Trophoblast cell (in vitro differentiated cells and primary cell): ENCODE results near the gene NDUFA5.
"Not testable (repeated sequence)": the region's sequence is repeated elsewhere in the genome, so short reads cannot be mapped to it uniquely, and the experiment has no call there.

ENCODE experiments used
- DNase-seq, 2 donors: peaks; one replicate each; pipeline ENCODE4 v3.0.0-alpha.2; 2016
- H2AFZ ChIP-seq: 2 replicates; pipeline ENCODE4 v1.6.1; 2013; ENCODE audit warnings: low read length, moderate library complexity, mild to moderate bottlenecking; ENCODE audit not compliant: insufficient read depth, poor library complexity
- H2AK5ac ChIP-seq: 2 replicates; pipeline ENCODE4 v1.6.1; 2013; ENCODE audit warnings: mild to moderate bottlenecking, low read length
- H2BK120ac ChIP-seq: 2 replicates; pipeline ENCODE4 v1.6.1; 2013; ENCODE audit warnings: low read length, mild to moderate bottlenecking, moderate library complexity; ENCODE audit not compliant: insufficient read depth, poor library complexity
- H2BK12ac ChIP-seq: 2 replicates; pipeline ENCODE4 v1.6.1; 2013; ENCODE audit warnings: mild to moderate bottlenecking, low read length, moderate library complexity
- H2BK5ac ChIP-seq: 2 replicates; pipeline ENCODE4 v1.6.1; 2013; ENCODE audit warnings: low read length, low read depth, moderate library complexity, mild to moderate bottlenecking; ENCODE audit not compliant: poor library complexity
- H3K14ac ChIP-seq: 2 replicates; pipeline ENCODE4 v1.6.1; 2013; ENCODE audit warnings: mild to moderate bottlenecking, low read length
- H3K18ac ChIP-seq: 2 replicates; pipeline ENCODE4 v1.6.1; 2013; ENCODE audit warnings: mild to moderate bottlenecking, low read length
- H3K23ac ChIP-seq: 2 replicates; pipeline ENCODE4 v1.6.1; 2013; ENCODE audit warnings: low read length
- H3K27ac ChIP-seq: 2 replicates; pipeline ENCODE4 v1.5.1; 2013; ENCODE audit warnings: low read depth, mild to moderate bottlenecking, inconsistent platforms, low read length, moderate library complexity
- H3K27me3 ChIP-seq: 2 replicates; pipeline ENCODE4 v1.6.1; 2013; ENCODE audit warnings: inconsistent platforms, mild to moderate bottlenecking, low read length, moderate library complexity; ENCODE audit not compliant: insufficient read depth
- H3K36me3 ChIP-seq, 2 experiments: 1 replicate in 1 of 2; 2 replicates in 1 of 2; pipeline ENCODE4 v1.6.1; 2013; ENCODE audit warnings: low read length in 2 of 2, mild to moderate bottlenecking in 2 of 2, moderate library complexity in 1 of 2; ENCODE audit not compliant: insufficient read depth in 2 of 2, control insufficient read depth in 1 of 2
- H3K4ac ChIP-seq: 2 replicates; pipeline ENCODE4 v1.6.1; 2013; ENCODE audit warnings: low read depth, mild to moderate bottlenecking, low read length, moderate library complexity
- H3K4me1 ChIP-seq, 2 experiments: 1 replicate in 1 of 2; 2 replicates in 1 of 2; pipeline ENCODE4 v1.6.1; 2013; ENCODE audit warnings: low read length in 2 of 2, mild to moderate bottlenecking in 2 of 2, moderate library complexity in 1 of 2; ENCODE audit not compliant: insufficient read depth in 2 of 2, control insufficient read depth in 1 of 2
- H3K4me2 ChIP-seq: 2 replicates; pipeline ENCODE4 v1.6.1; 2013; ENCODE audit warnings: inconsistent platforms, mild to moderate bottlenecking, low read length, moderate library complexity
- H3K4me3 ChIP-seq: 2 replicates; pipeline ENCODE4 v1.5.1; 2013; ENCODE audit warnings: mild to moderate bottlenecking, low read depth, low read length, inconsistent platforms
- H3K79me1 ChIP-seq: one replicate; pipeline ENCODE4 v1.6.1; 2013; ENCODE audit warnings: low read length
- H3K79me2 ChIP-seq: 2 replicates; pipeline ENCODE4 v1.6.1; 2013; ENCODE audit warnings: low read length, mild to moderate bottlenecking; ENCODE audit not compliant: control insufficient read depth, insufficient read depth, poor library complexity
- H3K9ac ChIP-seq: 2 replicates; pipeline ENCODE4 v1.6.1; 2013; ENCODE audit warnings: mild to moderate bottlenecking, low read length
- H3K9me3 ChIP-seq: 2 replicates; pipeline ENCODE4 v1.6.1; 2013; ENCODE audit warnings: low read depth, mild to moderate bottlenecking, control low read depth, inconsistent platforms, low read length; ENCODE audit not compliant: insufficient read depth
- H4K12ac ChIP-seq: 2 replicates; pipeline ENCODE4 v1.6.1; 2013; ENCODE audit warnings: low read depth, mild to moderate bottlenecking, low read length, moderate library complexity
- H4K8ac ChIP-seq: 2 replicates; pipeline ENCODE4 v1.6.1; 2013; ENCODE audit warnings: low read depth, mild to moderate bottlenecking, low read length, moderate library complexity
- H4K91ac ChIP-seq: one replicate; pipeline ENCODE4 v1.6.1; 2013; ENCODE audit warnings: low read depth, mild to moderate bottlenecking, low read length, moderate library complexity
- WGBS: extraction: QIAGEN DNeasy Blood & Tissue Kit; methylation state at CpG from one replicate; pipeline ENCODE4 v1.1.7; 2013; ENCODE audit warnings: missing lambda C conversion rate; ENCODE audit not compliant: insufficient read length, insufficient coverage; ENCODE audit errors: extremely low coverage; 5-methylcytosine and 5-hydroxymethylcytosine counted together

NDUFA5 gene

DNA sequence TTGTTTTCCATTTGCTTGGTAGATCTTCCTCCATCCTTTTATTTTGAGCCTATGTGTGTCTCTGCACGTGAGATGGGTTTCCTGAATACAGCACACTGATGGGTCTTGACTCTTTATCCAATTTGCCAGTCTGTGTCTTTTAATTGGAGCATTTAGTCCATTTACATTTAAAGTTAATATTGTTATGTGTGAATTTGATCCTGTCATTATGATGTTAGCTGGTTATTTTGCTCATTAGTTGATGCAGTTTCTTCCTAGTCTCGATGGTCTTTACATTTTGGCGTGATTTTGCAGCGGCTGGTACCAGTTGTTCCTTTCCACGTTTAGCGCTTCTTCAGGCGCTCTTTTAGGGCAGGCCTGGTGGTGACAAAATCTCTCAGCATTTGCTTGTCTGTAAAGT is 31.1 kb downstream of the NDUFA5 start:
- H2AFZ ChIP-seq, H2BK5ac ChIP-seq, H3K18ac ChIP-seq, H3K36me3 ChIP-seq, DNase-seq, H3K23ac ChIP-seq, H3K9me3 ChIP-seq, H3K27ac ChIP-seq, H2AK5ac ChIP-seq, H4K8ac ChIP-seq, H2BK12ac ChIP-seq, H3K4me2 ChIP-seq, H3K79me1 ChIP-seq, H3K4ac ChIP-seq, H3K4me1 ChIP-seq, H3K9ac ChIP-seq, H2BK120ac ChIP-seq, H3K14ac ChIP-seq, H3K79me2 ChIP-seq, H4K12ac ChIP-seq, H3K27me3 ChIP-seq, H4K91ac ChIP-seq, H3K4me3 ChIP-seq: not testable (repeated sequence)
- no CpG with 5 or more reads among the region's 7 CpGs for WGBS

DNA sequence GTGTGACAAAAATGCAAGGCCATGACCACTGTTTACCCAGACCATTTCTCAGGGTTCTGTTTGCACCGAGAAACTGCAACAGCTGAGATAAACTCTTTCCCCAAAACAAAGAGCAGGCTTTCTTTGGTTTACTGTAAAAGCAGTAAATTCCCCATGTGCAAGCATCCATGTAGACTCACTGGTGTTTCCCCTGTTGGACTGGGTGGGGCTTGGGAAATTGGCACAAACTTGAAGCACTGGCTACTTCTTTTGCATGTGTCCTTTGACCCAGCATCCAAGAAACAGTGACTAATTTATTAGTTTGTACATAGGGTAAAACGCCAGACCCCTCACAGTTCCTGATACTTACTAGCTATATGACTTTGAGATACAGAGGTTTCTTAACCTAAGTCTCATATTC is 35.6 kb downstream of the NDUFA5 start:
- no peak overlapping the region for H2BK12ac ChIP-seq
- no peaks in the 10 kb centered on the region for H3K27me3 ChIP-seq
- H3K4me1 ChIP-seq, result no peaks in the 10 kb centered on the region

DNA sequence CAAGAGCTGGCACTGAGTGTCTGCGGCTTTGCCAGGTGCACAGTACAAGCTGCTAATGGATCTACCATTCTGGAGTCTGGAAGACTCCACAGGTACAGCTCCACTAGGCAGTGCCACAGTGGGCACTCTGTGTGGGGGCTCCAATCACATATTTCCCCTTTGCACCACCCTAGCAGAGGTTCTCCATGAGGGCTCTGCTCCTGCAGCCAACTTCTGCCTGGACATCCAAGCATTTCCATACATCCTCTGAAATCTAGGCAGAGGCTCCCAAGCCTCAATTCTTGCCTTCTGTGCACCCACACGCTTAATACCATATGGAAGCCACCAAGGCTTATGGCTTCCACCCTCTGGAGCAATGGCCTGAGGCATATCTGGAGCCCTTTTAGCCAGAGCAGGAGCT is 52.4 kb downstream of the NDUFA5 start:
- H3K4me2 ChIP-seq, result no peak overlapping the region
- peak overlapping the region; percentile 37 for H3K4me3 ChIP-seq
- H2AK5ac ChIP-seq, result no peak overlapping the region
- H3K14ac ChIP-seq, result no peak overlapping the region
- H3K4ac ChIP-seq, result no peak overlapping the region
- no peak overlapping the region for H3K18ac ChIP-seq
- H3K27ac ChIP-seq, result no peak overlapping the region
- peaks cover 6% of the 10 kb centered on the region for H3K9me3 ChIP-seq
- no peaks in the 10 kb centered on the region for H3K79me1 ChIP-seq
- H3K4me1 ChIP-seq, result no peaks in the 10 kb centered on the region
- no peaks in the 10 kb centered on the region for H3K27me3 ChIP-seq
- H3K23ac ChIP-seq, result no peak overlapping the region
- H4K8ac ChIP-seq, result no peak overlapping the region
- H3K9ac ChIP-seq, result no peak overlapping the region
- H2BK12ac ChIP-seq, result no peak overlapping the region
- peaks cover 0 to 3% of the 10 kb centered on the region in 2 experiments for H3K36me3 ChIP-seq
- no peak for DNase-seq
- no CpG with 5 or more reads among the region's 2 CpGs for WGBS
- H2AFZ ChIP-seq, result no peak overlapping the region
- H2BK5ac ChIP-seq, result no peak overlapping the region
- no peak overlapping the region for H4K12ac ChIP-seq
- peaks cover 1% of the 10 kb centered on the region for H3K79me2 ChIP-seq
- no peak overlapping the region for H4K91ac ChIP-seq
- no peak overlapping the region for H2BK120ac ChIP-seq

More for the DNA sequence above, 35.6 kb downstream of the NDUFA5 start:
- Histone ChIP-seq H3K36me3 (no peaks in the 10 kb centered on the region), H3K4ac (no peak overlapping the region), H2BK120ac (no peak overlapping the region), H3K23ac (no peak overlapping the region), H3K4me2 (no peak overlapping the region), H3K27ac (no peak overlapping the region), H4K8ac (no peak overlapping the region), H4K12ac (no peak overlapping the region), H2BK5ac (no peak overlapping the region), H3K4me3 (no peak overlapping the region), H3K79me1 (no peaks in the 10 kb centered on the region), H3K14ac (no peak overlapping the region), H2AFZ (no peak overlapping the region), H4K91ac (no peak overlapping the region), H3K79me2 (no peaks in the 10 kb centered on the region), H3K18ac (no peak overlapping the region), H2AK5ac (no peak overlapping the region), H3K9ac (no peak overlapping the region), H3K9me3 (no peaks in the 10 kb centered on the region)
- no peak for DNase-seq
- no CpG with 5 or more reads among the region's 2 CpGs for WGBS

DNA sequence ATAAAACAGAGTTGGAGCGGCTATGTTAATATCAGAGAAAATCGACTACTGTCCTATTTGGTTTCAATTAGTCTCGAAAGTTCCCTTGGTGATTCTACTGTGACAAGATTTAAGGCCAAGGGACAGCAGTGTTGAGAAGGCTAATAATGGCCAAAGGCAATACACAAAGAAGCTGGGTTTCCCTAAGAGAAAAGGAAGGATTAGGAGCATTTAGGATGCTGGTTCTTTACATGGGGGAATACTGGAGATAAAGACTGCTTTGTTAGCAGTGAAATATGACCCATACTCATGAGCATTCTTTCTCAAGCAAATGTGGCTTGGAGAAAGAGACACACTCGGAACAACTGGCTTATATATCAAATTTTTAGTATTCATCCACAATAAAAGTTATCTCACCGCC is 55.4 kb downstream of the NDUFA5 start:
- H3K9me3 ChIP-seq, result peaks cover 6% of the 10 kb centered on the region
- no peak for DNase-seq
- peaks cover 0 to 3% of the 10 kb centered on the region in 2 experiments for H3K36me3 ChIP-seq
- no peak overlapping the region for H3K14ac ChIP-seq
- no peaks in the 10 kb centered on the region for H3K27me3 ChIP-seq
- no peak overlapping the region for H2BK12ac ChIP-seq
- no peaks in the 10 kb centered on the region for H3K4me1 ChIP-seq
- H3K79me2 ChIP-seq, result peaks cover 1% of the 10 kb centered on the region
- no peak overlapping the region for H3K9ac ChIP-seq
- no peak overlapping the region for H3K4ac ChIP-seq
- H3K79me1 ChIP-seq, result no peaks in the 10 kb centered on the region
- no peak overlapping the region for H2BK120ac ChIP-seq
- H2AFZ ChIP-seq, result no peak overlapping the region
- no peak overlapping the region for H3K27ac ChIP-seq
- H4K91ac ChIP-seq, result no peak overlapping the region
- H4K12ac ChIP-seq, result no peak overlapping the region
- WGBS, result no CpG with 5 or more reads among the region's 5 CpGs
- H2BK5ac ChIP-seq, result no peak overlapping the region
- H3K4me2 ChIP-seq, result no peak overlapping the region
- no peak overlapping the region for H2AK5ac ChIP-seq
- H3K23ac ChIP-seq, result no peak overlapping the region
- no peak overlapping the region for H4K8ac ChIP-seq
- H3K4me3 ChIP-seq, result no peak overlapping the region
- no peak overlapping the region for H3K18ac ChIP-seq
